ENCODE results near the gene MGAT3. TPM values are rescaled to one million over a fixed set of nuclear protein-coding genes. Genes with fewer than 3 reads are reported as not detected.
"Not testable (repeated sequence)": the region's sequence is repeated elsewhere in the genome, so short reads cannot be mapped to it uniquely, and the experiment has no call there.

Gene MGAT3, protein sequence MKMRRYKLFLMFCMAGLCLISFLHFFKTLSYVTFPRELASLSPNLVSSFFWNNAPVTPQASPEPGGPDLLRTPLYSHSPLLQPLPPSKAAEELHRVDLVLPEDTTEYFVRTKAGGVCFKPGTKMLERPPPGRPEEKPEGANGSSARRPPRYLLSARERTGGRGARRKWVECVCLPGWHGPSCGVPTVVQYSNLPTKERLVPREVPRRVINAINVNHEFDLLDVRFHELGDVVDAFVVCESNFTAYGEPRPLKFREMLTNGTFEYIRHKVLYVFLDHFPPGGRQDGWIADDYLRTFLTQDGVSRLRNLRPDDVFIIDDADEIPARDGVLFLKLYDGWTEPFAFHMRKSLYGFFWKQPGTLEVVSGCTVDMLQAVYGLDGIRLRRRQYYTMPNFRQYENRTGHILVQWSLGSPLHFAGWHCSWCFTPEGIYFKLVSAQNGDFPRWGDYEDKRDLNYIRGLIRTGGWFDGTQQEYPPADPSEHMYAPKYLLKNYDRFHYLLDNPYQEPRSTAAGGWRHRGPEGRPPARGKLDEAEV
- 16.2 TPM for polyA plus RNA-seq (2013, experiment 1 of 4)
- polyA plus RNA-seq (2013, experiment 2 of 4) = 17.3 TPM
- 11.4 TPM for polyA plus RNA-seq (2013, experiment 3 of 4)
- 13.2 TPM for polyA plus RNA-seq (2013, experiment 4 of 4)

- H3K36me3 ChIP-seq (ENCODE audit: control insufficient read depth, insufficient read depth, low read length) = no peaks in the 10 kb centered on the region
- H3K9me3 ChIP-seq (ENCODE audit: control insufficient read depth, low read length) = no peaks in the 10 kb centered on the region
- peaks cover 21% of the 10 kb centered on the region for H3K27me3 ChIP-seq (ENCODE audit: control insufficient read depth, insufficient read depth, low read length, poor library complexity, severe bottlenecking)
- no peak within 1 kb of the TSS for H3K27ac ChIP-seq (ENCODE audit: insufficient read depth, low read depth, low read length, poor library complexity, severe bottlenecking)
- 35 to 36% methylated on average over 72 to 76 of the region's 80 CpGs for WGBS, 2 experiments
- H3K4me1 ChIP-seq (ENCODE audit: control insufficient read depth, insufficient read depth, low read length) = peaks cover 40% of the 10 kb centered on the region
- peak within 1 kb of the TSS; percentile 72 for H3K4me3 ChIP-seq (ENCODE audit: insufficient read depth, low read depth, low read length)
Observed at GRCh38 chr22:39456522-39457197, at the start of gene MGAT3. MGAT3 (plus strand) TSS chr22:39457012; CDS start chr22:39487348, 30,336 bp downstream.

- Histone ChIP-seq H3K4me1 (ENCODE audit: control insufficient read depth, insufficient read depth, low read length) (no peaks in the 10 kb centered on the region), H3K36me3 (ENCODE audit: control insufficient read depth, insufficient read depth, low read length) (no peaks in the 10 kb centered on the region), H3K27me3 (ENCODE audit: control insufficient read depth, insufficient read depth, low read length, poor library complexity, severe bottlenecking) (no peaks in the 10 kb centered on the region), H3K4me3 (ENCODE audit: insufficient read depth, low read depth, low read length) (no peak overlapping the region), H3K27ac (ENCODE audit: insufficient read depth, low read depth, low read length, poor library complexity, severe bottlenecking) (no peak overlapping the region), H3K9me3 (ENCODE audit: control insufficient read depth, low read length) (no peaks in the 10 kb centered on the region)
- WGBS, 2 experiments = 91 to 94% methylated on average over 11 of the region's 11 CpGs
Observed at GRCh38 chr22:39408173-39408572, 48.6 kb upstream of the MGAT3 start.

DNA sequence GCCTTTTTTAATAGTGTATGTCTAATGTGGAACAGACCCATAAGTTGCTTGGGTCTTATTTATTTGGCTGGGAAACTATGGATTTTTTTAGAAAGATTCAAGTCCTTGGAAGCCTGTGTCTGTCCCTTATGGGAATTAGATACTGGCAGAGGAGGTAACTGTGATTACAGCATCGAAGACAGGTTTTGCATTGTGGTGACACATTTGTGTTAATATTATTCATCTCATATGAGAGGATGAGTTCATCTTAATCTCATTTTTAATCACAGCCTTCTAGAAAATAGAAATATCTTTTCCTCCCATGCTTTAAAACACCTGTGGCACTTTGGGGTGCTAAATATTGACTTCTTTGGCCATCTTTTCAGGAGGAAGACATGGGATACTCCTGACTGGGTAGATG lies 48.0 kb upstream of the MGAT3 start:
- H3K4me3 ChIP-seq (ENCODE audit: insufficient read depth, low read depth, low read length) = no peak overlapping the region
- no peaks in the 10 kb centered on the region for H3K27me3 ChIP-seq (ENCODE audit: control insufficient read depth, insufficient read depth, low read length, poor library complexity, severe bottlenecking)
- H3K36me3 ChIP-seq (ENCODE audit: control insufficient read depth, insufficient read depth, low read length) = no peaks in the 10 kb centered on the region
- no peaks in the 10 kb centered on the region for H3K4me1 ChIP-seq (ENCODE audit: control insufficient read depth, insufficient read depth, low read length)
- WGBS, 2 experiments = 67 to 86% methylated on average over 1 of the region's 1 CpG
- no peaks in the 10 kb centered on the region for H3K9me3 ChIP-seq (ENCODE audit: control insufficient read depth, low read length)
- H3K27ac ChIP-seq (ENCODE audit: insufficient read depth, low read depth, low read length, poor library complexity, severe bottlenecking) = no peak overlapping the region

GRCh38 chr22:39409516-39410029 lies 47.2 kb upstream of the MGAT3 start:
- Histone ChIP-seq H3K4me3 (ENCODE audit: insufficient read depth, low read depth, low read length) (no peak overlapping the region), H3K4me1 (ENCODE audit: control insufficient read depth, insufficient read depth, low read length) (no peaks in the 10 kb centered on the region), H3K27me3 (ENCODE audit: control insufficient read depth, insufficient read depth, low read length, poor library complexity, severe bottlenecking) (no peaks in the 10 kb centered on the region), H3K27ac (ENCODE audit: insufficient read depth, low read depth, low read length, poor library complexity, severe bottlenecking) (no peak overlapping the region), H3K36me3 (ENCODE audit: control insufficient read depth, insufficient read depth, low read length) (no peaks in the 10 kb centered on the region), H3K9me3 (ENCODE audit: control insufficient read depth, low read length) (no peaks in the 10 kb centered on the region)
- WGBS, 2 experiments = 92 to 94% methylated on average over 10 to 11 of the region's 11 CpGs

DNA sequence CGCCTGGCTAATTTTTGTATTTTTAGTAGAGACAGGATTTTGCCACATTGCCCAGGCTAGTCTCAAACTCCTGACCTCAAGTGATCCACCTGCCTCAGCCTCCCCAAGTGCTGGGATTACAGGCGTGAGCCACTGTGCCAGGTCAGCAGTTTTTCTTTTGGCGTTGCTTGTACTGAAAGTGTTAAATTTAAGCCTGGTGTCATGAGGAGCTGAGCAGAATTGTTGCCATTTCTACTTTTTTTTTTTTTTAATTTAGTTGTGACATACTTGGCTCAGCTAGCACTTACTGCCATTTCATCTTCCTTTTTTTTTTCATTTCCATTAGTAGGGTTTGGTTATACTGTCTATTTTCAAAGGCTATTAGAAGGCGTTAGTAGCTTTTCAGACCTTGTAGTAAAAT lies 46.5 kb upstream of the MGAT3 start:
- Histone ChIP-seq H3K4me1 (ENCODE audit: control insufficient read depth, insufficient read depth, low read length) (no peaks in the 10 kb centered on the region), H3K36me3 (ENCODE audit: control insufficient read depth, insufficient read depth, low read length) (no peaks in the 10 kb centered on the region), H3K4me3 (ENCODE audit: insufficient read depth, low read depth, low read length) (no peak overlapping the region), H3K27ac (ENCODE audit: insufficient read depth, low read depth, low read length, poor library complexity, severe bottlenecking) (no peak overlapping the region), H3K27me3 (ENCODE audit: control insufficient read depth, insufficient read depth, low read length, poor library complexity, severe bottlenecking) (no peaks in the 10 kb centered on the region), H3K9me3 (ENCODE audit: control insufficient read depth, low read length) (no peaks in the 10 kb centered on the region)
- WGBS, 2 experiments = 89 to 93% methylated on average over 3 of the region's 4 CpGs

- 94 to 95% methylated on average over 11 of the region's 11 CpGs for WGBS, 2 experiments
- not testable (repeated sequence) for H3K27me3 ChIP-seq (ENCODE audit: control insufficient read depth, insufficient read depth, low read length, poor library complexity, severe bottlenecking); H3K9me3 ChIP-seq (ENCODE audit: control insufficient read depth, low read length); H3K27ac ChIP-seq (ENCODE audit: insufficient read depth, low read depth, low read length, poor library complexity, severe bottlenecking); H3K4me3 ChIP-seq (ENCODE audit: insufficient read depth, low read depth, low read length); H3K36me3 ChIP-seq (ENCODE audit: control insufficient read depth, insufficient read depth, low read length); H3K4me1 ChIP-seq (ENCODE audit: control insufficient read depth, insufficient read depth, low read length)
Observed at GRCh38 chr22:39411828-39412365, 44.9 kb upstream of the MGAT3 start.

- not testable (repeated sequence) for H3K27me3 ChIP-seq (ENCODE audit: control insufficient read depth, insufficient read depth, low read length, poor library complexity, severe bottlenecking); H3K36me3 ChIP-seq (ENCODE audit: control insufficient read depth, insufficient read depth, low read length); H3K4me1 ChIP-seq (ENCODE audit: control insufficient read depth, insufficient read depth, low read length); H3K4me3 ChIP-seq (ENCODE audit: insufficient read depth, low read depth, low read length); H3K9me3 ChIP-seq (ENCODE audit: control insufficient read depth, low read length); H3K27ac ChIP-seq (ENCODE audit: insufficient read depth, low read depth, low read length, poor library complexity, severe bottlenecking)
- 95 to 98% methylated on average over 6 to 7 of the region's 7 CpGs for WGBS, 2 experiments
Observed at GRCh38 chr22:39413204-39413603, 43.6 kb upstream of the MGAT3 start.

GRCh38 chr22:39414377-39414776 lies 42.4 kb upstream of the MGAT3 start:
- H3K4me1 ChIP-seq (ENCODE audit: control insufficient read depth, insufficient read depth, low read length) = no peaks in the 10 kb centered on the region
- H3K9me3 ChIP-seq (ENCODE audit: control insufficient read depth, low read length) = no peaks in the 10 kb centered on the region
- 94 to 96% methylated on average over 7 of the region's 7 CpGs for WGBS, 2 experiments

GRCh38 chr22:39414886-39415285 lies 41.9 kb upstream of the MGAT3 start:
- H3K4me3 ChIP-seq (ENCODE audit: insufficient read depth, low read depth, low read length) = no peak overlapping the region
- no peaks in the 10 kb centered on the region for H3K4me1 ChIP-seq (ENCODE audit: control insufficient read depth, insufficient read depth, low read length)
- 95 to 96% methylated on average over 11 of the region's 11 CpGs for WGBS, 2 experiments
- H3K27ac ChIP-seq (ENCODE audit: insufficient read depth, low read depth, low read length, poor library complexity, severe bottlenecking) = no peak overlapping the region
- H3K27me3 ChIP-seq (ENCODE audit: control insufficient read depth, insufficient read depth, low read length, poor library complexity, severe bottlenecking) = no peaks in the 10 kb centered on the region
- H3K9me3 ChIP-seq (ENCODE audit: control insufficient read depth, low read length) = no peaks in the 10 kb centered on the region
- peaks cover 2% of the 10 kb centered on the region for H3K36me3 ChIP-seq (ENCODE audit: control insufficient read depth, insufficient read depth, low read length)

More at GRCh38 chr22:39414377-39414776, 42.4 kb upstream of the MGAT3 start:
- no peak overlapping the region for H3K4me3 ChIP-seq (ENCODE audit: insufficient read depth, low read depth, low read length)
- H3K36me3 ChIP-seq (ENCODE audit: control insufficient read depth, insufficient read depth, low read length) = no peaks in the 10 kb centered on the region
- no peak overlapping the region for H3K27ac ChIP-seq (ENCODE audit: insufficient read depth, low read depth, low read length, poor library complexity, severe bottlenecking)
- no peaks in the 10 kb centered on the region for H3K27me3 ChIP-seq (ENCODE audit: control insufficient read depth, insufficient read depth, low read length, poor library complexity, severe bottlenecking)

DNA sequence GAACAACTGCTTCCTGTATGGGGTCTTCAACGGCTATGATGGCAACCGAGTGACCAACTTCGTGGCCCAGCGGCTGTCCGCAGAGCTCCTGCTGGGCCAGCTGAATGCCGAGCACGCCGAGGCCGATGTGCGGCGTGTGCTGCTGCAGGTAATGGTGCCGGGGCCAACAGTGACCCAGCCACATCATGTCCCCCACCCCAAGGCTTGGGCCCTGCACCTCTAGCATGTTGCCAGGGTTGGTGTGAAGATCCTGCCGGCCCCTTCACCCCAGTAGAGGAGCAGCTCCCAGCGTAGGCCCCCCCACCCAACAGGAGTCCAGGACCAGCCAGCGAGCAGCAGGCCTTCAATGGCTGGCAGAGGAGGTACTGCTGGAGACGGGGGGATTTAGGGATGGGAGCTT lies 41.3 kb upstream of the MGAT3 start:
- no peaks in the 10 kb centered on the region for H3K4me1 ChIP-seq (ENCODE audit: control insufficient read depth, insufficient read depth, low read length)
- peaks cover 8% of the 10 kb centered on the region for H3K36me3 ChIP-seq (ENCODE audit: control insufficient read depth, insufficient read depth, low read length)

More for the DNA sequence above, 41.3 kb upstream of the MGAT3 start:
- Histone ChIP-seq H3K4me3 (ENCODE audit: insufficient read depth, low read depth, low read length) (no peak overlapping the region), H3K27me3 (ENCODE audit: control insufficient read depth, insufficient read depth, low read length, poor library complexity, severe bottlenecking) (no peaks in the 10 kb centered on the region), H3K27ac (ENCODE audit: insufficient read depth, low read depth, low read length, poor library complexity, severe bottlenecking) (no peak overlapping the region), H3K9me3 (ENCODE audit: control insufficient read depth, low read length) (no peaks in the 10 kb centered on the region)
- 92 to 94% methylated on average over 16 of the region's 16 CpGs for WGBS, 2 experiments
